K562 (cell line): Measurements from ENCODE around the gene ASB15. TPM values are rescaled to one million over a fixed set of nuclear protein-coding genes. Genes with fewer than 3 reads are reported as not detected.

Source experiments
- ATAC-seq: fragments of 200-7000 bp; cut with Tn5 transposase; 3 replicates; pipeline ENCODE4 v1.9.1; 2020; ENCODE audit warnings: moderate library complexity
- BruUV-seq: library from RNA; stranded (reverse); fragments of 400-500 nt; replicated peaks from 2 replicates; lab custom pipeline; 2021; lab: Mats Ljungman, UMichigan
- CTCF ChIA-PET: fragments of 300-600 bp; formaldehyde crosslinking; extraction: SDS; loops from one replicate; lab custom pipeline; 2021; ENCODE audit warnings: low intra/inter-chr PET ratio; lab: Yijun Ruan, JAX
- POLR2A ChIA-PET: fragments of 300-600, 350-650 bp; sonication (Branson Sonifier 250); formaldehyde crosslinking; extraction: SDS; loops from one replicate; lab custom pipeline; 2021; ENCODE audit warnings: antibody characterized with exemption, inconsistent platforms; lab: Yijun Ruan, JAX
- DNase-seq, 4 experiments: peaks; one replicate each; pipeline versions ENCODE4 v3.0.0 to v3.0.0-alpha.2; 2011 to 2018; ENCODE audit warnings: low spot score in 3 of 4, mixed read lengths in 3 of 4; ENCODE audit errors: extremely low read depth in 1 of 4
- FAIRE-seq: peaks from 2 replicates; lab custom pipeline; 2011; peaks lifted over from hg19 to GRCh38; lab: Jason Lieb, UNC
- H2AFZ ChIP-seq: 2 replicates; pipeline ENCODE4 v1.6.0; 2011; ENCODE audit warnings: low read depth, low read length, control low read depth, inconsistent platforms
- H3K27ac ChIP-seq: fragments of 200-600 bp; 3 replicates; pipeline ENCODE4 v1.8.0; 2011; ENCODE audit warnings: low read depth, mild to moderate bottlenecking, control low read depth, inconsistent platforms, low read length, moderate library complexity, mixed read lengths; ENCODE audit errors: extremely low read depth
- H3K27me3 ChIP-seq, 2 experiments: fragments of 300-600 bp in 1 of 2; 2 replicates in 1 of 2; 3 replicates in 1 of 2; pipeline versions ENCODE4 v1.6.0 to v1.8.0; 2011; ENCODE audit warnings: inconsistent platforms in 2 of 2, low read length in 2 of 2, mild to moderate bottlenecking in 1 of 2, mixed read lengths in 1 of 2, moderate library complexity in 1 of 2; ENCODE audit not compliant: control insufficient read depth in 2 of 2, insufficient read depth in 2 of 2
- H3K36me3 ChIP-seq: fragments of 300-600 bp; 3 replicates; pipeline ENCODE4 v1.8.0; 2011; ENCODE audit warnings: mild to moderate bottlenecking, low read length, inconsistent platforms; ENCODE audit not compliant: control insufficient read depth, insufficient read depth
- H3K4me1 ChIP-seq, 2 experiments: fragments of 200-600 bp in 1 of 2; replicated peaks in 1 of 2; 2 replicates in 1 of 2; 3 replicates in 1 of 2; pipeline versions ENCODE4 v1.5.1 to v1.8.0; 2011; ENCODE audit warnings: inconsistent platforms in 2 of 2, low read length in 2 of 2, mild to moderate bottlenecking in 1 of 2, mixed read lengths in 1 of 2, moderate library complexity in 1 of 2; ENCODE audit not compliant: control insufficient read depth in 2 of 2, insufficient read depth in 2 of 2
- H3K4me2 ChIP-seq: 2 replicates; pipeline ENCODE4 v1.6.1; 2011; ENCODE audit warnings: low read length, control low read depth, inconsistent platforms, mixed read lengths; ENCODE audit not compliant: insufficient read depth
- H3K4me3 ChIP-seq: fragments of 200-600 bp; sonication (generic), shearing (Covaris generic); 2 replicates; pipeline ENCODE4 v1.5.1; 2016; ENCODE audit warnings: control low read depth, inconsistent platforms
- H3K79me2 ChIP-seq: fragments of 200-600 bp; 3 replicates; pipeline ENCODE4 v1.8.0; 2011; ENCODE audit warnings: low read length, inconsistent platforms; ENCODE audit not compliant: control insufficient read depth, insufficient read depth
- H3K9ac ChIP-seq, 2 experiments: 2 replicates each; pipeline versions ENCODE4 v1.6.0 to v1.6.1; 2011; ENCODE audit warnings: low read depth in 2 of 2, low read length in 2 of 2, control low read depth in 1 of 2, inconsistent platforms in 1 of 2, mild to moderate bottlenecking in 1 of 2, mixed read lengths in 1 of 2; ENCODE audit not compliant: insufficient read depth in 1 of 2
- H3K9me1 ChIP-seq: one replicate; pipeline ENCODE4 v1.6.0; 2011; ENCODE audit warnings: inconsistent platforms, mild to moderate bottlenecking, low read length, moderate library complexity; ENCODE audit not compliant: control insufficient read depth, insufficient read depth
- H3K9me3 ChIP-seq: replicated peaks from 2 replicates; pipeline ENCODE4 v1.5.1; 2011; ENCODE audit warnings: low read depth, low read length, inconsistent platforms; ENCODE audit not compliant: control insufficient read depth, insufficient read depth
- H4K20me1 ChIP-seq: replicated peaks from 2 replicates; pipeline ENCODE4 v1.6.1; 2011; ENCODE audit warnings: low read length, inconsistent platforms, mixed read lengths; ENCODE audit not compliant: control insufficient read depth, insufficient read depth
- BCL6 ChIP-seq: fragments of 250-450 bp; sonication (Bioruptor Pico); IDR thresholded peaks from 2 replicates; pipeline ENCODE4 v1.4.0; 2020
- BMI1 ChIP-seq: fragments of 150-350 bp; IDR thresholded peaks from 2 replicates; pipeline ENCODE4 v1.6.1; 2014; ENCODE audit warnings: low read length
- CHCHD3 ChIP-seq: fragments of 250-450 bp; sonication (Bioruptor Pico); IDR thresholded peaks from 2 replicates; pipeline ENCODE4 v2.1.2; 2022; ENCODE audit warnings: mild to moderate bottlenecking
- CXXC5 ChIP-seq: fragments of 250-450 bp; sonication (Bioruptor Pico); IDR thresholded peaks from 2 replicates; pipeline ENCODE4 v1.8.0; 2022; ENCODE audit warnings: inconsistent platforms, mild to moderate bottlenecking, moderate library complexity
- ESRRB ChIP-seq: fragments of 250-450 bp; sonication (Bioruptor Pico); IDR thresholded peaks from 2 replicates; pipeline ENCODE4 v1.5.0; 2020; ENCODE audit warnings: mild to moderate bottlenecking, moderate library complexity, borderline replicate concordance
- FOXK2 ChIP-seq, 2 experiments: fragments of 450-650 bp; IDR thresholded peaks in 1 of 2; conservative IDR thresholded peaks in 1 of 2; 2 replicates each; pipeline ENCODE4 v1.6.1; 2016; ENCODE audit warnings: low read depth in 2 of 2, mild to moderate bottlenecking in 1 of 2
- HOXB6 ChIP-seq: fragments of 250-450 bp; sonication (Bioruptor Pico); IDR thresholded peaks from 2 replicates; pipeline ENCODE4 v1.5.1; 2022; ENCODE audit warnings: mild to moderate bottlenecking, borderline replicate concordance
- KDM5B ChIP-seq: fragments of 200-600 bp; sonication (generic); IDR thresholded peaks from 2 replicates; pipeline ENCODE4 v1.6.1; 2012; ENCODE audit warnings: low read depth, mild to moderate bottlenecking, moderate library complexity, low read length, control low read depth, inconsistent platforms; ENCODE audit not compliant: insufficient replicate concordance
- MTA3 ChIP-seq: fragments of 450-650 bp; formaldehyde crosslinking; IDR thresholded peaks from 2 replicates; pipeline ENCODE4 v1.6.1; 2017; ENCODE audit warnings: mild to moderate bottlenecking, borderline replicate concordance
- NR3C1 ChIP-seq: sonication (generic); formaldehyde crosslinking; IDR thresholded peaks from 2 replicates; pipeline ENCODE4 v1.8.1; 2022; ENCODE audit warnings: missing genetic modification reagents
- PCBP2 ChIP-seq: fragments of 200-400 bp; formaldehyde crosslinking; IDR thresholded peaks from 2 replicates; pipeline ENCODE4 v1.6.1; 2018; ENCODE audit warnings: low read length, low read depth, mild to moderate bottlenecking, moderate library complexity; ENCODE audit not compliant: poor library complexity, severe bottlenecking
- PHF20 ChIP-seq: fragments of 450-650 bp; IDR thresholded peaks from 2 replicates; pipeline ENCODE4 v1.6.1; 2018; ENCODE audit not compliant: partially characterized antibody
- SIN3B ChIP-seq: fragments of 450-650 bp; IDR thresholded peaks from 2 replicates; pipeline ENCODE4 v1.6.1; 2017; ENCODE audit warnings: low read depth, mild to moderate bottlenecking, moderate library complexity
- SMAD4 ChIP-seq: fragments of 250-450 bp; sonication (Bioruptor Pico); conservative IDR thresholded peaks from 2 replicates; pipeline ENCODE4 v1.8.0; 2021; ENCODE audit warnings: inconsistent platforms, mild to moderate bottlenecking, moderate library complexity
- SMARCE1 ChIP-seq: fragments of 450-650 bp; IDR thresholded peaks from 2 replicates; pipeline ENCODE4 v1.7.1; 2016; ENCODE audit warnings: mild to moderate bottlenecking
- SOX6 ChIP-seq: fragments of 450-650 bp; IDR thresholded peaks from 2 replicates; pipeline ENCODE4 v1.6.1; 2014; ENCODE audit warnings: mild to moderate bottlenecking
- THRA ChIP-seq: fragments of 450-650 bp; IDR thresholded peaks from 2 replicates; pipeline ENCODE4 v1.6.1; 2017; ENCODE audit warnings: mild to moderate bottlenecking, moderate library complexity
- ZFP30 ChIP-seq: fragments of 250-450 bp; sonication (Bioruptor Pico); IDR thresholded peaks from 2 replicates; pipeline ENCODE4 v1.8.0; 2022; ENCODE audit warnings: moderate library complexity, mild to moderate bottlenecking, inconsistent platforms, borderline replicate concordance
- ZNF561 ChIP-seq: fragments of 450-650 bp; formaldehyde crosslinking; conservative IDR thresholded peaks from 2 replicates; pipeline ENCODE4 v1.4.0; 2020; ENCODE audit warnings: mild to moderate bottlenecking, moderate library complexity
- ZNF609 ChIP-seq: sonication (generic); formaldehyde crosslinking; IDR thresholded peaks from 2 replicates; pipeline ENCODE4 v1.8.1; 2023; ENCODE audit warnings: missing genetic modification reagents, mild to moderate bottlenecking, borderline replicate concordance
- whole genome bisulfite sequencing: fragments of 100-300 bp; shearing (Covaris generic); methylation state at CpG from one replicate; pipeline ENCODE4 v1.1.6; 2016; ENCODE audit warnings: low coverage, mixed read lengths; ENCODE audit not compliant: insufficient coverage; ENCODE audit errors: missing lambda C conversion rate; 5-methylcytosine and 5-hydroxymethylcytosine counted together
- in situ Hi-C: fragments of 300-500 bp; cut with MboI; formaldehyde crosslinking; loops from 4 replicates; pipeline ENCODE4 v1.15.0; 2018; ENCODE audit warnings: inconsistent platforms, mixed read lengths
- intact Hi-C: fragments of 100-400 bp; cut with micrococcal nuclease; formaldehyde crosslinking; loops from 2 replicates; pipeline ENCODE4 v1.14.2; 2022
- polyA plus RNA-seq, 8 experiments: library from polyadenylated mRNA; depleted of rRNA in 4 of 8; stranded (reverse) in 5 of 8; unstranded in 3 of 8; fragments of >200 nt; fragmentation: Nextera tagmentation in 2 of 8; fragmentation: Illumina TruSeq in 1 of 8; extraction: Ambion mirVana in 2 of 8; extraction: Trizol in 1 of 8; gene quantifications; 2 replicates each; pipeline versions ENCODE4 v1.2.1 to v1.2.3, GENCODE V29; 2011 to 2014; ENCODE audit warnings: inconsistent platforms in 1 of 8, missing spikeins in 1 of 8
- total RNA-seq, 7 experiments: library from RNA; depleted of rRNA in 6 of 7; stranded (reverse); fragments of >200 nt in 6 of 7; fragmentation: Illumina TruSeq in 2 of 7; extraction: Trizol in 2 of 7; gene quantifications; 2 replicates each; pipeline versions ENCODE4 v1.2.1 to v1.2.3, GENCODE V29; 2011 to 2021; ENCODE audit warnings: low replicate concordance in 1 of 7

The ASB15 gene
- total and polyA plus RNA-seq, 9 of the 15 experiments (the other 6 are each of a cell fraction or from before 2014, with no cell fraction given), result 0.03 to 0.14 (median 0.04) TPM; not detected in 3

- H3K79me2 ChIP-seq, result no peaks in the 10 kb centered on the region
- no peak for FAIRE-seq
- no peak for TF ChIP-seq CXXC5 (CRISPR knock-in tag)
- no peak for TF ChIP-seq SOX6
- no peak for TF ChIP-seq THRA
- TF ChIP-seq NR3C1, result no peak
- TF ChIP-seq BMI1, result no peak
- TF ChIP-seq SIN3B, result no peak
- TF ChIP-seq ESRRB, result no peak
- TF ChIP-seq SMAD4 (CRISPR knock-in tag), result no peak
- TF ChIP-seq ZNF609 (CRISPR knock-in tag), result no peak
- TF ChIP-seq BCL6, result no peak
- no peak for TF ChIP-seq ZNF561 (CRISPR knock-in tag)
- no peak for TF ChIP-seq KDM5B
- TF ChIP-seq MTA3, result no peak
- no peak for TF ChIP-seq HOXB6
- TF ChIP-seq CHCHD3 (CRISPR knock-in tag), result no peak
- TF ChIP-seq ZFP30 (CRISPR knock-in tag), result no peak
- no peak for TF ChIP-seq PCBP2
- no peak for TF ChIP-seq FOXK2 (conservative IDR thresholded peaks at IDR 0.05 in 1 of 2, IDR thresholded peaks at IDR 0.05 in 1 of 2; ENCODE audit: low read depth in 2 of 2)
- no peak for TF ChIP-seq PHF20
- TF ChIP-seq SMARCE1, result no peak
- no peak overlapping the region for H3K9ac ChIP-seq
- POLR2A ChIA-PET, result interaction anchor here (0.8 to 1.7 kb wide), 2 partner anchors 12 to 25 kb away, joined by 4 read pairs; no protein-coding TSS in a partner anchor
- intact Hi-C loops (no loop called here), in situ Hi-C loops (no loop called here)
- no peak overlapping the region for H3K4me3 ChIP-seq
- H3K9me1 ChIP-seq, result no peaks in the 10 kb centered on the region
- H3K27ac ChIP-seq, result no peak overlapping the region
- no peaks in the 10 kb centered on the region for H3K36me3 ChIP-seq
- no peaks in the 10 kb centered on the region; a peak in 1 of 5 replicates for H3K4me1 ChIP-seq
- CTCF ChIA-PET, result no interaction called here
- H4K20me1 ChIP-seq, result no peaks in the 10 kb centered on the region
- no peak overlapping the region for H2AFZ ChIP-seq
- peaks cover 0 to 6% of the 10 kb centered on the region in 2 experiments; a peak in 2 of 5 replicates for H3K27me3 ChIP-seq
- DNase-seq, result no peak
- no peaks in the 10 kb centered on the region for H3K9me3 ChIP-seq
- 0% methylated on average over 5 of the region's 5 CpGs for WGBS
- no peak overlapping the region for H3K4me2 ChIP-seq
- no peak for ATAC-seq
- BruUV-seq, result no TSS peak
These were observed 40.3 kb downstream of the ASB15 start for GRCh38 chr7:123641901-123642300.
